Measurements from ENCODE around the gene PAK6. TPM values are rescaled to one million over a fixed set of nuclear protein-coding genes. Genes with fewer than 3 reads are reported as not detected.

The PAK6 gene
- total and polyA plus RNA-seq, 9 of the 15 experiments (the other 6 are each of a cell fraction or from before 2014, with no cell fraction given), result 0.03 to 0.74 (median 0.16) TPM; not detected in 2

GRCh38 chr15:40310993-40311392, 72.1 kb downstream of the PAK6 start:
- FAIRE-seq (no peak), DNase-seq (ENCODE audit: extremely low read depth in 1 of 4, low spot score in 3 of 4) (no peak), ATAC-seq (no peak)
- H3K4me3 ChIP-seq, result no peak overlapping the region
- no peaks in the 10 kb centered on the region for H3K9me3 ChIP-seq (replicated peaks; ENCODE audit: control insufficient read depth, insufficient read depth, low read depth, low read length)
- H3K27ac ChIP-seq (ENCODE audit: extremely low read depth, low read depth, low read length), result no peak overlapping the region
- peaks cover 22 to 34% of the 10 kb centered on the region in 2 experiments for H3K4me1 ChIP-seq (replicated peaks in 1 of 2; ENCODE audit: control insufficient read depth in 2 of 2, insufficient read depth in 2 of 2, low read length in 2 of 2)
- no peaks in the 10 kb centered on the region for H3K9me1 ChIP-seq (ENCODE audit: control insufficient read depth, insufficient read depth, low read length)
- no peaks in the 10 kb centered on the region for H3K79me2 ChIP-seq (ENCODE audit: control insufficient read depth, insufficient read depth, low read length)
- intact Hi-C loops (cut with micrococcal nuclease), result loop anchor here (1.0 kb wide), 1 partner anchor 32 kb away; no protein-coding TSS in a partner anchor
- CTCF ChIA-PET (ENCODE audit: low intra/inter-chr PET ratio), result interaction anchor here (2.6 to 5.2 kb wide), 2 partner anchors 30 to 36 kb away, joined by 10 to 87 read pairs; partner anchors contain the start of gene ANKRD63
- no peak overlapping the region for H2AFZ ChIP-seq (ENCODE audit: low read depth, low read length)
- no TSS peak for BruUV-seq (replicated peaks)
- no peaks in the 10 kb centered on the region for H3K36me3 ChIP-seq (ENCODE audit: control insufficient read depth, insufficient read depth, low read length)
- H3K9ac ChIP-seq (ENCODE audit: insufficient read depth in 1 of 2, low read depth in 2 of 2, low read length in 2 of 2), result peak overlapping the region in 1 of 2 experiments; percentile 31; a peak in 1 of 4 replicates
- no peaks in the 10 kb centered on the region for H4K20me1 ChIP-seq (replicated peaks; ENCODE audit: control insufficient read depth, insufficient read depth, low read length)
- in situ Hi-C loops (cut with MboI), result loop anchor here (5.0 kb wide), 1 partner anchor 34 kb away; no protein-coding TSS in a partner anchor
- H3K27me3 ChIP-seq (ENCODE audit: control insufficient read depth in 2 of 2, insufficient read depth in 2 of 2, low read length in 2 of 2), result peaks cover 0 to 32% of the 10 kb centered on the region in 2 experiments; a peak in 3 of 5 replicates
- 3% methylated on average over 3 of the region's 3 CpGs for WGBS (ENCODE audit: insufficient coverage, low coverage, missing lambda C conversion rate)
- H3K4me2 ChIP-seq (ENCODE audit: insufficient read depth, low read length), result no peak overlapping the region
- POLR2A ChIA-PET, result no interaction called here
- TF ChIP-seq HNRNPH1 (optimal IDR thresholded peaks at IDR 0.05; ENCODE audit: low read depth, low read length) (no peak), TAF1 (IDR thresholded peaks at IDR 0.05; ENCODE audit: control insufficient read depth, extremely low read depth, insufficient read depth, low read length, severe bottlenecking) (no peak), ZNF407 (IDR thresholded peaks at IDR 0.05; ENCODE audit: low read depth) (no peak), ZNF239 (CRISPR knock-in tag; IDR thresholded peaks at IDR 0.05) (no peak), E2F1 (CRISPR knock-in tag; IDR thresholded peaks at IDR 0.05) (no peak), ZBTB7A (IDR thresholded peaks at IDR 0.05; ENCODE audit: borderline replicate concordance, control insufficient read depth, low read depth, low read length) (no peak), JUND (IDR thresholded peaks at IDR 0.05; ENCODE audit: borderline replicate concordance, low read depth, low read length) (no peak), JUND (tag; IDR thresholded peaks at IDR 0.05; ENCODE audit: borderline replicate concordance, low read depth, low read length) (no peak), ZHX1 (conservative IDR thresholded peaks at IDR 0.05; ENCODE audit: low read length) (no peak), TCF7 (IDR thresholded peaks at IDR 0.05; ENCODE audit: borderline replicate concordance) (no peak)

Measured in K562 (cell line).